DND-41 (cell line): ENCODE measurements around the gene BPIFB4.

Experiments used
- CTCF ChIP-seq: IDR thresholded peaks from 2 replicates; pipeline ENCODE4 v1.5.1; 2012; ENCODE audit warnings: borderline replicate concordance, low read length, moderate library complexity, mild to moderate bottlenecking; ENCODE audit not compliant: poor library complexity, severe bottlenecking; ENCODE audit errors: extremely low read depth
- EZH2 ChIP-seq: IDR thresholded peaks from 3 replicates; pipeline ENCODE4 v1.6.1; 2012; ENCODE audit warnings: borderline replicate concordance, low read depth, mild to moderate bottlenecking, moderate library complexity, low read length, inconsistent platforms; ENCODE audit not compliant: severe bottlenecking

DNA sequence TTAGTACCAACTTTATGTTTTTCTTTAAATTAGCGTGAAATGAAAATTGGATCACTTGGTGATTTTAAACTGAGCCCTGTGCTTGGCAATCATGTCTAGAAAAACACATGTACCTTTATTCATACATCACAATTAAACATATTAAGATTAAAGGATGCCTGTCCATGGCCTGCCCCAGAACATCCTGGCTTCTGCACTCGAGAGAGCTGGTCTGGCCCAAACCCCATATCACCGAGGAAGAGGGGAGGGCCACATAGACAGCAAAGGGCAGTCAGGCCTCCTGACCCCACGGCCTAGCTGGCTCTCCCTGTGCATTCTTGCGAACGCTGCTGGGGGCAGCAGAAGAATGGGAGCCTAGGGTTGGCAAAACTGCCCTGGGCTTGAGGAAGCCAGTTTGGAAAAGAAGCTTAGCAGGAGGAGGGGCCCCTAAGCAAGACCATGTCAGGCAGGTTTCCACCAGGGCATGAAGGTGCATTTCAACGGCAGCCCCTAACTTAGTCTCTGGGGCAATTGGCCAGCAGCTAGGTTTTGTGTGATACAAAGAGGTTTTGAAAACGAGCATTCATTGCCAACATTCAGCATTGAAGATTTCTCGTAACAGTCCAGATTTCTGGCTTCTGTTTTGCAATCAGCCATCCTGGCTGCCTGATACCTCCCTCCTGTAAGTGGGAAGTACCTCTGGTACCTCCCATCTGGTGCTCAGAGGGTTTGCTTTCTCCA is 17.2 kb upstream of the BPIFB4 start:
- TF ChIP-seq CTCF = no peak
- TF ChIP-seq EZH2 = no peak
